GM12875 (cell line): Measurements from ENCODE around the gene GADD45A.

Experiments
- H3K4me3 ChIP-seq: one replicate; pipeline ENCODE4 v1.5.1; 2011; ENCODE audit warnings: low read depth, low read length, control low read depth
- CTCF ChIP-seq: IDR thresholded peaks from 2 replicates; pipeline ENCODE4 v1.5.1; 2011; ENCODE audit warnings: low read depth, mild to moderate bottlenecking, control low read depth, inconsistent platforms, low read length, moderate library complexity, borderline replicate concordance; ENCODE audit not compliant: insufficient read depth

The GADD45A gene

GRCh38 chr1:67676946-67677345, 8.1 kb upstream of the GADD45A start:
- no peak for TF ChIP-seq CTCF
- H3K4me3 ChIP-seq: no peak overlapping the region

- H3K4me3 ChIP-seq: no peak overlapping the region
- no peak for TF ChIP-seq CTCF
These were observed 7.6 kb upstream of the GADD45A start for GRCh38 chr1:67677408-67677807.

GRCh38 chr1:67677930-67678329, 7.1 kb upstream of the GADD45A start:
- TF ChIP-seq CTCF: no peak
- H3K4me3 ChIP-seq: no peak overlapping the region

- no peak overlapping the region for H3K4me3 ChIP-seq
- no peak for TF ChIP-seq CTCF
These were observed 5.3 kb upstream of the GADD45A start for GRCh38 chr1:67679691-67680090.

GRCh38 chr1:67680486-67680885, 4.5 kb upstream of the GADD45A start:
- H3K4me3 ChIP-seq: no peak overlapping the region
- no peak for TF ChIP-seq CTCF

- no peak overlapping the region for H3K4me3 ChIP-seq
- TF ChIP-seq CTCF: no peak
These were observed 2.3 kb upstream of the GADD45A start for GRCh38 chr1:67682659-67683197.

- H3K4me3 ChIP-seq: no peak overlapping the region
- TF ChIP-seq CTCF: no peak
These were observed 1.7 kb upstream of the GADD45A start for GRCh38 chr1:67683316-67683715.
